Subcutaneous adipose tissue (tissue), 4 donors: ENCODE measurements around the gene HAND2. TPM values are rescaled to one million over a fixed set of nuclear protein-coding genes. Genes with fewer than 3 reads are reported as not detected.

ENCODE experiments used
- CTCF ChIP-seq: fragments of 450-650 bp; IDR thresholded peaks from one replicate; pipeline ENCODE4 v1.5.1; 2016; ENCODE audit warnings: low read depth, mild to moderate bottlenecking, control low read depth, antibody characterized with exemption, moderate library complexity
- total RNA-seq, 4 donors: library from RNA; depleted of rRNA; stranded (reverse); fragments of >200 nt; gene quantifications; one replicate each; pipeline ENCODE4 v1.1.0, GENCODE V29; 2016

Gene HAND2
- total RNA-seq, 4 donors from 2014 or later: 1.5 to 12.1 (median 6.2) TPM

DNA sequence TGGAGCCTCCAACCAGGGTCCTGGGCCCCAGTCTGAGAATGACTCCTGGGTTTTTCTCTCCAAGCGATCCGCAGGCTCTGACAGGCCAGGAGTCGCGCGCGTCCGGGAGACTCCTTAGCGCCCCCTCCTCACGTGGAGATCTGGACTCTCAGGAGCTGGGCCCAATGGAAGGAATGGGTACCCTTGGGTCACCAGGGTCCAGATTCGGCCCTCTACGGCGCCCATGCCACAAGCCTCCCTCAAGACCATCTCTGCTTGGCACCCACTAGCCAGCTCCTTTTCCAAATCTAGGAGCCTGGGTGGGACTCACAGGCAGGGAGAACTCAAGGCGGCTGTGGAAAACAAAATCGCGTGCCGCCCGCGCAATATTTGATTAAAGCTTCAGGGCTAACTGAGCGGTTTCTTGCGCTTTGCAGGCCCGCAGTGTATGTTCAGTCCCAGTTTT, 7.1 kb downstream of the HAND2 start:
- no peak for TF ChIP-seq CTCF

- TF ChIP-seq CTCF: no peak
Observed at GRCh38 chr4:173522160-173522950, 7.7 kb downstream of the HAND2 start.

GRCh38 chr4:173521467-173522159, 8.4 kb downstream of the HAND2 start:
- TF ChIP-seq CTCF: no peak

GRCh38 chr4:173520921-173521466, 9.0 kb downstream of the HAND2 start:
- TF ChIP-seq CTCF: no peak

DNA sequence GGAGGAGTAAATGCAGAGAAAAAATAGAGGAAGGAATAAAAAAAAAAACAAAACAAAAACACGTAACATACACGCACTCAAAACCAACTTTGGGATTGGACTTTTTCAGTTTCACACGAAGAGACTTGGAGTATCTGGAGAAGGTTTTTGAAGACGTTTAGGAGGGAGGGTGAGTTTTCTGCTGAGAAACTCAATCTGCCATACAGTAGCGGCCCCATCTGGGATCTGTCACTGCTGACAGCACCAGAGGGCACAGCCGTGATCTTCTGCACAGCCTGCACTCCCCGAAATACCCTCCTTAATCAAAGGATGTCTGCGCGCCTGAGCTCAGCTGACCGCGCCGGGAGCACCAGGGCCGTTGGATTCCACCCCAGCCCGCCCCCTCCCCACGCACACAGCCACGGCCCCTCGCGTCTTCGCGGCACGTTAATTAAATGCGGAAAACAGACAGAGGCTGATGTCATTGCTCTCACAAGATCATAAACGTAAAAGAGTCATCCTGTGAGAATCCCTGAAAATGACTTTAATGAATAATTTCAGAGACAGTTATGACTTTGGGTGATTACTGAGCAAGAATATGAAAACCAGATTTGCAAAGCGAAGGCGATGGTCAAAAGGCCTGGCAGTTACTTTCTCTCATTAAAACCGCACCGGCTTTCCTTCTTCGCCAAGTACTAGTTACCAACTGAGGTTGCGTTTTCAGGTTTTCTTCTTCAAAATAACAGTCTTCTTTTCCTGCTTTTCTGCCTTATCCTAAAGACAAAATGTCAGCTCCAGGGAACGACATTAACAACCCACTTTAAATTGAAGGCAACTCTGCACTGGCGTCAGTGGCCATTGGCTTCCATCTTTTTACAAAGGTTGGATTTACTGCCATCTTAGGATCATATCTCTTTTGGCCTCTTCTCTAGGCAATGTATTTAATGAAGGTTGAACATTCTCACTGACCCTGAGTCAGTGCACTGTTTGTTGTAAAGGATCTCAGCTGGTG, 10.6 kb downstream of the HAND2 start:
- no peak for TF ChIP-seq CTCF

DNA sequence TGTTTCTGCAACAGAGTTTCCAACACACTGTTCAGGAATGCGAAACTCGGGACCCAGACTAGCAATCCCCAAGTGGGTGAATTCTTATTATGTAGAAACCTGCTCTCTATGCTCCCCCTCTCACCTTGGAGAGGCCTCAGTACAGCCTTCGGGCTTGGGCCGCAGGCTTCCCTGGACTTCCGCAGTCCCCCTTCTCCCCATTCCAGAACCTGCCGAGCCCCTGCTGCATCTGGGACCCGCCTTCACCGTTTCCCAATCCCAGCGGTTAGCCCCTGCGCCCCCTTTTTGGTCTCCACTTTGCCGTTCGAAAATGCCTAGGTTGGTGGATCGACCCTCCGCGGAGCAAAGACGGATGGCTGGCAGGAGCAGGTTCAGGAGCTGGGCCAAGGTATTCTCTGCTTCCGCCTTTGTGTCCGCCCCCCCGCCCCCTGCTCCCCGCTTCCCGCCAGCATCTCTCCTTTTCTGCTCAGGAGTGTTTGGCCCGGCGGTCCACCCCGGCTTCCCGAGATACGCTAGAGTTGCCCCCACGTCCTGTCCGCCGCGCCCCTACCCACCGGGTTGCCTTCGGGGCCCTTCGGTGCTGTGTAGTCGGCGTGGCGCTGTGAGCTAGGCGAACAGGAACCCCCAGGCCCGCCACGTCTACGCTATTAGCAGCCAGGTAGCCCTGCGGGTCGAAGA, 11.5 kb downstream of the HAND2 start:
- no peak for TF ChIP-seq CTCF
